Activated CD4-positive, CD25-positive, alpha-beta regulatory T cell treated with anti-CD3 and anti-CD28 coated beads, Interleukin-2, amount 50 U/mL, for 24 hours (primary cell): ENCODE measurements around the gene ZNF619.
A peak's percentile ranks its signal among the peaks of the same experiment; 100 is the strongest.

Experiments
- ATAC-seq, 2 donors: fragments of 150-1000 bp; cut with Tn5 transposase; one replicate each; pipeline ENCODE4 v1.10.0; 2021; ENCODE audit warnings: mild to moderate bottlenecking in 1 of 2, moderate library complexity in 1 of 2

The ZNF619 gene

DNA sequence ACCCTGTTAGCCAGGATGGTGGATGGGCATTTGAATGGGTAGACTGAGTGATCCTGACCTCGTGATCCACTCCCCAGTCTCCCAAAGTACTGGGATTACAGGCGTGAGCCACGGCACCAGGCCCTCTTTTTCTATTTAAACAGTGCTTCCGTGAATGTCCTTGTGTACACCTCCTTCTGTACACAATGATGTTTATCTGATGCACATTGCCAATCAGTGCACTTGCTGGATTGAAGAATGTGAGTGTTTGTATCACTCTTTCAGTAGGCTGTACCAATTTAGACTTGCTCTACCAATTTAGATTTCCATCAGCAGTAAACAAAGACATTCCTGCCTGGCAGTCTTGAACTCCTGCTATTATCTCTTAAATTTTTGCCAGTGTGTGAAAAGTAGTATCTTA lies 8.9 kb upstream of the ZNF619 start:
- ATAC-seq: no peak

DNA sequence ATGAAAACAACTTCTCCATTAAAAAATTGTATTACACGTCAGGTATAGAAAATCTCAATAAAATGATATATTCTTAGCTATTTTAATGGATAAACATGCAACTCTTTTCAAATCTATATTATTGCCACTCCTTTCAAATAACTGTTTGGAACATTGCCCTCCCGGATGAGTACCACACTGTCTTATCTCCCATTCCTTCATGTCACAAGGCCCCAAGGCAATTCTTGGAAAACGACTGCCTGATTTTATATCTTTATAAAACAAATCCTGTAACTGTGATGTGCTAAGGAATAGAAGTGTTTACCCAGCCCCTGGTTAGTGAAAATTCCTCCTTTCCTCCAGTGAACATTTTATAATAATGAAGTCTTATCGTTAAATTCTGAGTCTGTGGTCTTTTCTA lies 6.2 kb upstream of the ZNF619 start:
- no peak for ATAC-seq

DNA sequence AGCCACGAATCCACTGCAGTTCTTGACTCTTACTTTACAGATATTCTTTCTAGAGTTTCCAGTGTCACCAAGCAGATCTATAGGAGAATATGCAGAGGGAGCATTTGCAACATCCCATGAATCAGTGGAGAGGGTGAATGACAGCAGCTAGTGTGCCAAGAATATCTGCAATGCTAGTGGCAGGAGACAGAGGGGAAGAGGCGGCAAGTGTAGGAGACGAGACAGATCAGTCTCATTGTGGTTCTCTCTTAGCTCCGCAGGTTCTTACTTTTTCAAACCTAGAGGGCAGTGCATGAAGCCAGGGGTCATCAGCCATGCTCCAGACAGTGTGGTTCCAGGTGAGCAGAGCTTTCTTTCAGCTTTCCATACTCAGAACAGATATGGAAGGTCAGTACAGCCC lies 744 bp downstream of the ZNF619 start:
- no peak for ATAC-seq

DNA sequence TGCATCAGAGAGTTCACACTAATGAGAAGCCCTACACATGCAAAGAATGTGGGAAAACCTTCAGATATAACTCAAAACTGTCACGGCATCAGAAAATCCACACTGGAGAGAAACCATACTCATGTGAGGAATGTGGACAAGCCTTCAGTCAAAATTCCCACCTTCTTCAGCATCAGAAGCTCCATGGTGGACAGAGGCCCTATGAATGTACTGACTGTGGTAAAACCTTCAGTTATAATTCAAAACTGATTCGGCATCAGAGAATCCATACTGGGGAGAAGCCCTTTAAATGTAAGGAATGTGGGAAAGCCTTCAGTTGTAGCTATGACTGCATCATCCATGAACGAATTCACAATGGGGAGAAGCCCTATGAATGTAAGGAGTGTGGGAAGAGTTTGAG lies 10.2 kb downstream of the ZNF619 start:
- ATAC-seq: no peak

DNA sequence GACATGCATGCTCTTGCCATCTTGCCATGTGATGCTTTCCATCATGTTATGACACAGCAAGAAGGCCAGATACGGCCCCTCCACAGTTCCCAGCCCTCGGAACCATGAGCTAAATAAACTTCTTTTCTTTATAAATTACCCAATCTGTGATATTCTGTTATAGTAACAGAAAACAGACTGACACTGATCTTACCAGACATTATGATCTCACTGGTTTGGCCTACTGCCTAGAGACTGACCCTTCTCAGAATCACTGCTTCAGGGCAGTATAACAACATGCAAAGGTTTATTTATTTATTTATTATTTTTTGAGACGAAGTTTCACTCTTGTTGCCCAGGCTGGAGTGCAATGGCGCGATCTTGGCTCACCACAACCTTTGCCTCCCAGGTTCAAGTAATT lies 14.0 kb downstream of the ZNF619 start:
- no peak for ATAC-seq

DNA sequence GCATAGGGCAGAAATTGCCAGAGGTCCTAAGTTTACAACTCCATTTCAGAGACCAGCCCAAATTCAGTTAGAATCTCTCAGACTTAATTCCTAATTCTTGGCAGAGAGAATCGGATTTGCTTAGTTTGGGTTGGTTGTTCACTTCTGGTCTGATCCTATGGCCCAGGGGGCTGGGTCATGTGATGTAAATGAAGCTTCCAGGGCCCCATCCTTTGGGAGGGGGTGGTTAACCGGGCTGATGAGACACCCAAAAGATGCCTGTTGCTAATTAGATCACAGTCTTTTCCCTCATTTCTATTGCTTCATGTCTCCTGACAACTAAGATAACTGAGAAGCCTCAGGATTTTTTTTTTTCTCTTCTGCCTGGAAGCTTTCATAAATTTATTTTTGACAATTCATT lies 17.8 kb downstream of the ZNF619 start:
- ATAC-seq: no peak

DNA sequence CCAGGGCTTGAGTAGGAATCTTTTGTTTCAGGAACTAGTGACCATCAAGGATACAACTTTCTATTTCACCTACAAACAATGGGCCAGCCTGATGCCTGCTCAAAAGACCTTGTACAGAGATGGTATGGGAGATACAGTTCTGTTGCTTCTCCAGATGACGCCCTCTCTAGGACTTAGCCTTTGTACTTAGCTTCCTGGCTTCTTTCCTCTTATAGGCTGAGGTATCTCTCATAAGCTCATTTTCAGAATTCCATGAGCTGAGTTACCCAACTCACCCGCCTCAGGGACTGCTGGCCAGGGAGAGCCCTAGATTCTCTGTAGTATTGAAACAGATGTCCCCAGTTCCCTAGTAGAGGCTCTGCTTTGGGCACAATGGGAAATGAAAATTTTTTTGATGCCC lies 20.4 kb downstream of the ZNF619 start:
- no peak for ATAC-seq

DNA sequence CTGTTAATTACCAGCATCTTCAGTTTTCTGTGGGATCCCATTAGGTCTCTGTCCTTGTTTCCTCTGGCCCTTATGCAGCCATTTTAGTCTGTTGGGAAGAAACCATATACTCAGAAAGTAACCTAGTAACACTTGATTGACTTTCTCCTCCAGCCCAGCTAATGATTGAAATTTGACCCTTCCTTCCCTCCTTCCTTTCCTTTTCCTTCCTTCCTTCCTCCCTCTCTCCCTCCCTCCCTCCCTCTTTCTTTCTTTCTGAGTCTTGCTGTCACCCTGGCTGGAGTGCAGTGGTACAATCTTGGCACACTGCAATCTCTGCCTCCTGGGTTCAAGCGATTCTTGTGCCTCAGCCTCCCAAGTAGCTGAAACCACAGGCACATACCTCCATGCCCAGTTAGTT lies 23.0 kb downstream of the ZNF619 start:
- ATAC-seq: no peak

DNA sequence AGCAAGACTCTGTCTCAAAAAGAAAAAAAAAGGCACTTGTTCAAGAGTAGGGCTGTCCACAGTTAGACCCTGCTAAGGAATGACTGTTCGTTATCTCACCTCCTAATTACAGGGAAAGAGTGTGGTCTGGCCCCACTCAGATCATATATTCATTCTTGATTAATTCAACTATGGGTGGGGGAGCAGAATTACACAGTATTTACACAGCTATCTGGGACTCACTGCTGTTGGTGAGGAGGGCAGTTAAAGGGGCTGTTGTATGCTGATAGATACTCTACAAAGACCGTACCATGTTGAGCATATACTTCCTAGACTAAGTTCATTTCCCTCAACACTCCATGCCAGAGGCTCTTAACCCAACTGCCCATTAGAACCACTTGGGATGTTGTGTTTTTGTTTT lies 25.1 kb downstream of the ZNF619 start:
- ATAC-seq: no peak

DNA sequence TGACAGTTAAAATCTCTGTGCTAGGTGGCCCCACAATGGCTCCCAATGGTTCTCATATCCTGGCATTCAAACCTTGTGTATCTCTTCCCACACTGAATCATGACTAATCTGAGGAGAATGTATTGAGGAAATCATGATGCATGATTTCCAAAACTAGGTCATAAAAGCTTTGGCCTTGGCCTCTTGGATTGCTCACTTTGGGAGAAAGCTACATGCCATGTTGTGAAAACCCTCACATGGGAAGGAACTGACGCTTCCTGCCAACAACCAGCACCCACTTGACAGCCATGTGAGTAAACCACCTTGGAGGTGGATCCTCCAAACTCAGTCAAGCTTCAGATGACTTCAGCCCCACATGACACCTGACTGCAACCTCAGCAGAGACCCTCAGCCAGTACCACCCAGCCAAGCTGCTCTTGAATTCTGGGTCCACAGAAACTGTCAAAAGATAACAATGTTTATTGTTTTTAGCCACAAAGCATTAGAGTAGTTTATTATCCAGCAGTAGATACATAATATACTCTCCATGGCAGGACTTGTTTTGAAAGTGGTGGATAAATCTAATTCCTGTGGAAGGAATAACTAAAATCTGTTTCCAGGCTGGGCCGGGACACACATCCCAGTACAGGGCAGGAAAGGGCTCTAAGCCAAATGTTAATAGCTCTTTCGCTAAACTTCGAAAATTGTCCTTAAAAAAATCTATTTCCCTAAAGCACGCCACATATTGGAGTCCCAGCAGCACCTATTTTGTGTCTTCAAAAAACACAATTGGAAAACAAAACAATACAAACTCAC lies 27.9 kb downstream of the ZNF619 start:
- no peak for ATAC-seq

DNA sequence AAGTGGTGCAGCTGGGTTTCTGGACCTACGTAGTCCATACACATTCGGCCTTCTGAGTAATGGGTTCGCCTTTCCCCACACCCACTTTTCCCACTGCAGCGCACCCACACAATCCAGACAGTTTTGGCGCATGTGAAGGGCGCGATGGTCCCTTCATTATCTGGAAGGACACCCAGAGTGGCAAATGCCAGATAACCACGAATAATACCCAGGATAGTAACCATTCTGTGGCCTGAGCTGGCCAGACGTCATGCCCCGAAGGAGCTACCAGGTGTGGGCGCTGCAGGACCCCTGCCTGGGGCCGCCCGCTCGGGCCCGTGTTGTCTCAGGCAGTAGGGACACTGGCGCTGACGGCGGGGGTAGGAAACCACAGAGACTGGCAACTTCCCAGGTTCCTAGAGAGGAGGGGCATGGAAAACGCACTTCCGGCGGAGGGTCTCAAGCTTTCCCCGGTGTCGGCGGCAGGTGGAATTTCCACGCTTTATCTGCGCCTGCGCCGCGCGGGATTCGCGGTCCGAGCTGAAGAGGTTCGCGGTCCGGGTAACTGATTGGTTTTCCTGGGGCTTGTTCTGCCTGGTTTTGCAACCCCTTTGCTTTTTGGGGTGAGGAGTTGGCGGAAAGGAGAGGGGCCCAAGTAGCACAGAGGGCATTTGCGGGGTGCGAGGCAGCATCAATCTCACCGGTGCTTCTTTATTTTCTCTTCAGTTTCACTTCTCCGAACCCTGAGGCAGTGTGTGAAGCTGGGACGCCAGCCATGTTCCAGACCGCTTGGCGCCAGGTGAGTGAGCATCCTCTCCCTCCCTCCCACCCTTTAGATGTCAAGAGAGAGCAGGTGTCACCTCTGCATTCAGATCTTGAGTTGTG lies 28.9 kb downstream of the ZNF619 start, which contains the start of gene ZNF620:
Gene ZNF620 (plus strand): TSS at position 441 of the 864 bp plus-strand sequence. CDS start 314 bp downstream, at position 755.
- ATAC-seq: peak; percentile 71 to 72

DNA sequence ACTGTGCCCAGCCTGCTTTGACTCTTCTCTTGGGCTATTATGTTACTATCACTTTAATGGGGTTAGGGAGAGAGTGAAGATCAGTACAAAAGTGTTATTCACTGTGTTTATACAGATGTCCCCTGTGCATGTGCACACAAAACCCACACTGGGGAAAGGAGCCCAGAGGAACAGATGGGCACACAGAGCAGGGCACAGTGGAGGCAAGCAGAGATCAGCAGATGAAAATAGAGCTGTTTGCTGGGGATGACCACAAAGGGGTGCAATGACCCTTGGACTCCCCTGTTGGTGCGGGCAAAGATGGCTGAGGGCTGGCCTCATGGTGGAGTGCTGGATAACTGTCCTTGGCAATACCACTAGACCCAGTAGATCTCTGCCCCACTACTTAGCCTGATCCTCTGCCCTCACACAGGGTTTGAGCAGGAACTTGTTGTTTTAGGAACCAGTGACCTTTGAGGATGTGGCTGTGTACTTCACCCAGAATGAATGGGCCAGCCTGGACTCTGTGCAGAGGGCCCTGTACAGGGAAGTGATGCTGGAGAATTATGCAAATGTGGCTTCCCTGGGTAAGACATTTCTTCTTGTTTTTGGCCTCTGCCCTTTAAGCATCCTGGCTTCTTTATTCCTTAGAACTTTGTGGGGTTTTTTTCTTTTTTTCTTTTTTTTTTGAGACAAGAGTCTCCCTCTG lies 34.3 kb downstream of the ZNF619 start:
- no peak for ATAC-seq

DNA sequence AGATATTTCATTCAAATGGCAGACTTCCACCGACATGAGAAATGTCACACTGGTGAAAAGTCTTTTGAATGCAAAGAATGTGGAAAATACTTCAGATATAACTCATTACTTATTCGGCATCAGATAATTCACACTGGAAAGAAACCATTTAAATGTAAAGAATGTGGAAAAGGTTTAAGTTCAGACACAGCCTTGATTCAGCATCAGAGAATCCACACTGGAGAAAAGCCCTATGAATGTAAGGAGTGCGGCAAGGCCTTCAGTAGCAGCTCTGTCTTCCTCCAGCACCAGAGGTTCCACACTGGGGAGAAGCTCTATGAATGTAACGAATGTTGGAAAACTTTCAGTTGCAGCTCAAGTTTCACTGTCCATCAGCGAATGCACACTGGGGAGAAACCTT lies 39.3 kb downstream of the ZNF619 start:
- no peak for ATAC-seq

DNA sequence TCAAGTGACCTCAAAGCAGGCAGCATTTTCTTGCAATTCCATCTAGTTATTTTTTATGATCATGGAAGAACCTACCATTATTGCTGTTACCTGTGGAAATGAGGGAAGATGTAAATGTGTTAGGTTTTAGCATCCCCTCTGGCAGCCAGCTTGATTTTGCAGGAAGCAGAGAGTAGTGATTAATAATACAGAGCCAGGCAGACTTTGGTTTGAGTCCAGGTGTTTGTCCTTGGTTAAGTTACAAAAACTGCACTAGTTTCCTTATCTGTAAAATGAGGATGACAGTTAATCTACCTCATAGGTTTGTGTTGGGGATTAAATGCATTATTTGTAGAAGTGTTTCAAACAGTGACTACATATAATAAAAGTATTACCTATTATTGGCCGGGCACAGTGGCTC lies 41.1 kb downstream of the ZNF619 start:
- no peak for ATAC-seq

DNA sequence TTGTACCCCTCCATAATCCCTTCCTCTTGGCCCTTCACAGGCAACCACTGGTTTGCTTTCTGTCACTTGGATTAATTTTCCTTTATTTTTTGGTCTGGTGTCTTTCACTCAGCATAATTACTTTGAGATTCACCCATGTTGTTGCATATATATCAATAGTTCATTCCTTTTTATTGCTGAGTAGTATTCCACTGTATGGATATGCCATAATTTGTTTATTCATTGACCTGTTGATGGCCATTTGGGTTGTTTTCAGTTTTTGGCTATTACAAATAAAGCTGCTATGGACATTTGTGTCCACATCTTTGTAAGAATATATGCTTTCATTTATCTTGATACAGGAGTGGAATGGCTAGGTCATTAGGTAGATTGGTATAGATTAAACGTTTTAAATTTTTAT lies 41.9 kb downstream of the ZNF619 start:
- ATAC-seq: no peak

DNA sequence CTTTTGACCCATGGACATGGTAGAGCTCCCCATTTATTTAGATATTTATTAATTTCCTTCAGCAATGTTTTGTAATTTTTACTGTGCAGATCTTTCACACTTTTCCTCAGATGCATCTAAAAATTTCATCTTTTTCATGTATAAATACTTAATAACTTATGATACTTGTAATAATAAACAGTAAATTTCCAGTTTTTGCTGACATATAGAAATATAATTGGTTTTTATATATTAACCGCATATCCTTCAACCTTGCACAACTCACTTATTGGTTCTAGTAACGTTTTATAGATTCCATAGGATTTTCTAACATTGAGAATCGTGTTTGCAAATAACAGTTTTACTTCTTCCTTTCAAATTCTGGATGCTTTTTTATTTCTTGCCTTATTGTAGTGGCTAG lies 44.3 kb downstream of the ZNF619 start:
- ATAC-seq: no peak

DNA sequence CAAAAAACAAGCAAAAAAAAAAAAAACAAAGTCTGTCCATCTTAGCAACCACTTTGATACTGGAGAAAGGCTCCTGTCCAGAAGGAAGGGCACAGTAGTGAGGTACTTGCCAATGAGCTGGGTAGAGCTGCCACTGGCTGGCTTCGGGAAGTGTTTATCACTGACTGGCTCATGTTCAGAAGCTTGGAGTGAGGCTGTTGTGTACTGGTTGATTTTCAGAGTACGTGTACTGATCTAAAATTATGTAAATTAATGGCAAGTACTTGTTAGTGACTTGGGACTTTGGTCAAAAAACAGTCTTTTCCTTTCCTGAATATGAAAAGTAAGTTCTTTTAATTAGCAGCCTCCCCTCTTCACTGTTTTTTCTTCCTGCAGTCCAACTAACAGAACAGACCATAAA lies 46.9 kb downstream of the ZNF619 start:
- ATAC-seq: no peak

DNA sequence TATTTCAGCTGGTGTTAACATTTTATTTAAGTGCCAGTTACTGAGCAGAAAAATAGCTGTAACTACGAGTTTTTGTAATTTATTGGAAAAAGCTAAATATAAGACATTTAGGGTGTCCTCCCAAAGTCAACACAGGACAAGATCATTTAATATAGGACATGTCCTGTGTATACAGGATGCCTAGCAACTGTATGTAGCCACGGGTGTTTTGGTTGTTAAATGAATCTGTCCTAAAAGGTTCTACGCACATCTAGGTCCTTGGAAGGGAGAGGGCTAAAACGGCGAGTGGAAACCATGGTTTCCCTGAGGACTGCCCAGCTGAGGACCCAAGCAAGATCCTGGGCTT lies 47.3 kb downstream of the ZNF619 start:
- peak in 1 of 2 donors; percentile 17 for ATAC-seq

DNA sequence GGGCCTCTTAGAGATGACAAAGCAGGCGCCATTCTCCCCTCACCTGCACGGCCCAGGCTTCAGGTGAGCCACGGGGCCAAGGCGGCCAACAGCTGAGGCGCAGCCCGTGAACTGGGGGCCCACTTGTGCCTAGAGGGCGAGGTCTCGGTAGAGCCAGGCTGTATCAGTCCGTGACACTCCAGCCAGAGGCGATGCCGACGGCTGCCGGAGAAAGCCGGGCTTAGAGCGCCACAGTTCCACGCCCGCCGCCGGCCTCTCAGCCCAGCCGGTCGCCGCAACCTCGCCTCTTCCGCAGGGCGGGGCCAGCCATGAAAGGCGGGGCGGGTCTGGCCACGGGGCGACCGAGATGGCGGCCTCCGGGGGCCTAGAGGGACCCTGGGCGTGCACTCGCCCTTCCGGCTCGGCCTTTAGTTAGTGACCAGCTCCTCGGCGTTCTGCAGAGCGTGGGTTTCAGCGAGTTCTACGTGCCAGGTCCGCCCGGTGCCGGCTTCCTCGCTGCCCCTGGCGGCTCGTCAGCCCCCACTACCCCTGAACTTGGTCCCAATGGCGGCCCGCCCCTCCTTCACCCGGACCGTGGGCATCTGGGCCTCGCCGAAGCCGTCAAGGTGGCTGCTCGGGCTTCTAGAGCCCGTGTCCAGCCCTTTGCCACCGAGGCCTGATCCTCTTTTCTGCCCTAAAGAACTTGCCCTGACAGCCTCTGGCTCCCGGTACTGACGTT lies 47.8 kb downstream of the ZNF619 start, which contains the start of gene ZNF621:
Gene ZNF621 (plus strand): TSS at position 393 of the 718 bp plus-strand sequence. CDS start 881 bp downstream, outside the sequence.
- ATAC-seq: peak; percentile 98 to 99

DNA sequence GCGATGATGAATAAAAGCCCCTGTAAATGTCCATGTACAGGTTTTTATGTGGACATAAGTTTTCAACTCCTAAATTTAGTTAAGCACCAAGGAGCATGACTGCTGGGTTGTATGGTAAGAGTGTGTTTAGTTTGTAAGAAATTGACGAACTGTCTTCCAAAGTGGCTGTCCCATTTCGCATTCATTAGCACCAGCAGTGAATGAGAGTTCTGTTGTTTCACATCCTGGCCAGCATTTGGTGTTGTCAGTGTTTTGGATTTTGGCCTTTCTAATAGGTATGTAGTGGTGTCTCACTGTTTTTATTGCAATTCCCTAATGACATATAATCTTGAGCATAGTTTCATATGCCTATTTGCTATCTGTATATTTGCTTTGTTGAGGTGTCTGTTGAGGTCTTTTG lies 51.5 kb downstream of the ZNF619 start:
- ATAC-seq: no peak

DNA sequence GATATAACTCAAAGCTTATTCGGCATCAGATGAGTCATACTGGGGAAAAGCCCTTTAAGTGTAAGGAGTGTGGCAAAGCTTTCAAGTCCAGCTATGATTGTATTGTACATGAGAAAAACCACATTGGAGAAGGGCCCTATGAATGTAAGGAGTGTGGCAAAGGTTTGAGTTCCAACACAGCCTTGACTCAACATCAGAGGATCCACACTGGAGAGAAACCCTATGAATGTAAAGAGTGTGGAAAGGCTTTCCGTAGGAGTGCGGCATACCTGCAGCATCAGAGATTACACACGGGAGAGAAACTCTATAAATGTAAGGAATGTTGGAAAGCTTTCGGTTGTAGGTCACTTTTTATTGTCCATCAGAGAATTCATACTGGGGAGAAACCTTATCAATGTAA lies 55.3 kb downstream of the ZNF619 start:
- ATAC-seq: no peak

DNA sequence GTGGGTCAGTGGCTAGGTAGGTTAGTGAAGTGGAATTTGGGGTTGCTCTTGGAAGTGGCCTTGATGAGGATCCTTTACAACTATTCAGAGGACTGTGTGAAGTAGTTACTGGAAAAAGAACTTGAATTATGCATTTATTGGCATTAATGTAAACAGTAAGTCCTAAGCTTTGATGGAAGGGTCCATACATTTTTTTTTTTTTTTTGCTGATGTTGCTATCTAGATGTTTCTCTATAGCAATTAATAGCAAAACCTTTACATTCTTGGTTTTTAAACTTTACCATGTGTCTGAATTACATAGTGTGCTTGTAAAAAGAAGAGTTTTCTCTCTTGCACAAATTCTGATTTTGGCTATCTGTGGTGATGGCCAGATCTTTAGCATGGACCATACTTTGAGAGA lies 57.4 kb downstream of the ZNF619 start:
- ATAC-seq: no peak
